Prostate gland (tissue), 2 donors: Measurements from ENCODE around the gene MRPL54. TPM values are rescaled to one million over a fixed set of nuclear protein-coding genes. Genes with fewer than 3 reads are reported as not detected.
A peak's percentile ranks its signal among the peaks of the same experiment; 100 is the strongest.

Source experiments
- DNase-seq: peaks from one replicate; pipeline ENCODE4 v3.0.0-alpha.2; 2019; ENCODE audit warnings: low spot score
- H3K27ac ChIP-seq, 2 donors: fragments of 200-600 bp; sonication (generic); 2 replicates each; pipeline ENCODE4 v1.5.1; 2017 to 2019
- H3K27me3 ChIP-seq: fragments of 200-600 bp; sonication (generic); replicated peaks from 2 replicates; pipeline ENCODE4 v1.5.1; 2019; ENCODE audit not compliant: insufficient read depth
- H3K36me3 ChIP-seq, 2 donors: fragments of 200-600 bp; sonication (generic); 1 replicate in 1 of 2; 2 replicates in 1 of 2; pipeline versions ENCODE4 v1.5.1 to v1.8.1; 2017 to 2019
- H3K4me1 ChIP-seq: fragments of 200-600 bp; sonication (generic); replicated peaks from 2 replicates; pipeline ENCODE4 v1.5.1; 2019
- H3K4me3 ChIP-seq, 2 donors: fragments of 200-600 bp; sonication (generic); 2 replicates each; pipeline ENCODE4 v1.5.1; 2017 to 2019
- H3K9me3 ChIP-seq: fragments of 200-600 bp; sonication (generic); 2 replicates; pipeline ENCODE4 v1.5.1; 2017
- POLR2A ChIP-seq: fragments of 450-650 bp; IDR thresholded peaks from one replicate; pipeline ENCODE4 v1.6.1; 2016; ENCODE audit warnings: antibody characterized with exemption, mild to moderate bottlenecking
- POLR2AphosphoS5 ChIP-seq: sonication (generic); formaldehyde crosslinking; IDR thresholded peaks from one replicate; pipeline ENCODE4 v1.6.1; 2017; ENCODE audit warnings: antibody characterized with exemption
- WGBS: methylation state at CpG from one replicate; pipeline ENCODE4 v1.1.5; 2018; 5-methylcytosine and 5-hydroxymethylcytosine counted together
- intact Hi-C: fragments of 100-400 bp; cut with DNase I; formaldehyde crosslinking; loops from one replicate; pipeline ENCODE4 v1.14.2; 2022
- total RNA-seq, 2 donors: library from RNA; depleted of rRNA; stranded (reverse); fragments of >200 nt; gene quantifications; one replicate each; pipeline ENCODE4 v1.1.0, GENCODE V29; 2016
- TF ChIP-seq, protein P1 (sequence below), 4 experiments: fragments of 200-600 bp in 2 of 4; fragments of 450-650 bp in 2 of 4; sonication (generic) in 2 of 4; IDR thresholded peaks; 1 replicate in 3 of 4; 2 replicates in 1 of 4; pipeline ENCODE4 v1.5.1; 2016 to 2019; ENCODE audit warnings: antibody characterized with exemption in 4 of 4, mild to moderate bottlenecking in 2 of 4, moderate library complexity in 2 of 4

The MRPL54 gene
- total RNA-seq, 2 donors from 2014 or later = 69.7 to 105 TPM

DNA sequence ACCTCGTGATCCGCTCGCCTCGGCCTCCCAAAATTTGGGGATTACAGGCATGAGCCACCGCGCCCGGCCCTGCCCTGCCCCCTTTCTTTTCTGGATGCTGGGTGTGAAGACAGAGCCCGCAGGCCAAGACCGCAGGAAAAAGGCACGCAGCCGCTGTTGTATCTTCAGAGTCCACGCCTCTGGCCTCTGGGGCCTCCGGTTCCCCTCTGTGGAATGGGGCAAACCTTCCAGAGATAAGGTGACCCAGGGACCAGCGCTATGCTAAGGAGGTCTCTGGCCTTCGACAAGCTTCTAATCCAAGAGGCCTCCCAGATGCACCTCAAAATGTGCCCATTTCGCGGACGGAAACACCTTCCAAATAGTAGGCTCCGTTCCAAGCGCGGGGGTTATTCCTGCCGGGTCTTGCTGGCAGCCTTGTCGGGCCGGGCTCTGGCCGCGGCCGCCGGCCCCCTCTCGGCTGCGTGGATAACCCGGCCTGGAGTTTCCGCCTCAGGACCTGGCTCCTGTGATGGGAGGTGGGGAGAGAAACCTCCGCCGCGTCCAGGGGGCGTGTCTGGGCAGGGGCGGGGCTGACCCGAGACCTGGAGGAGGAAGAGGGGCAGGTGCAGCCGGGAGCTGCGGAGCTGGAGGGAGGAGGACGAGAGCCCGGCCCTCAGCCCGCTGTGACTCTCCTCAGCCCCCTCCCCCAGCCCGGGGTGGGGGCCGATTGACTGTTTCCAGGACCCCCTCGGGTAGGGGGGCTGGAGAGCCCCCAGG, 41.2 kb upstream of the MRPL54 start:
- intact Hi-C loops = no loop called here
- H3K36me3 ChIP-seq = no peaks in the 10 kb centered on the region
- H3K27ac ChIP-seq = no peak overlapping the region
- WGBS = 18% methylated on average over 43 of the region's 46 CpGs
- H3K27me3 ChIP-seq = no peaks in the 10 kb centered on the region
- H3K4me1 ChIP-seq = peaks cover 8% of the 10 kb centered on the region
- TF ChIP-seq POLR2AphosphoS5 (peak; percentile 94), POLR2A (peak; percentile 74)
- TF ChIP-seq, protein P1, sequence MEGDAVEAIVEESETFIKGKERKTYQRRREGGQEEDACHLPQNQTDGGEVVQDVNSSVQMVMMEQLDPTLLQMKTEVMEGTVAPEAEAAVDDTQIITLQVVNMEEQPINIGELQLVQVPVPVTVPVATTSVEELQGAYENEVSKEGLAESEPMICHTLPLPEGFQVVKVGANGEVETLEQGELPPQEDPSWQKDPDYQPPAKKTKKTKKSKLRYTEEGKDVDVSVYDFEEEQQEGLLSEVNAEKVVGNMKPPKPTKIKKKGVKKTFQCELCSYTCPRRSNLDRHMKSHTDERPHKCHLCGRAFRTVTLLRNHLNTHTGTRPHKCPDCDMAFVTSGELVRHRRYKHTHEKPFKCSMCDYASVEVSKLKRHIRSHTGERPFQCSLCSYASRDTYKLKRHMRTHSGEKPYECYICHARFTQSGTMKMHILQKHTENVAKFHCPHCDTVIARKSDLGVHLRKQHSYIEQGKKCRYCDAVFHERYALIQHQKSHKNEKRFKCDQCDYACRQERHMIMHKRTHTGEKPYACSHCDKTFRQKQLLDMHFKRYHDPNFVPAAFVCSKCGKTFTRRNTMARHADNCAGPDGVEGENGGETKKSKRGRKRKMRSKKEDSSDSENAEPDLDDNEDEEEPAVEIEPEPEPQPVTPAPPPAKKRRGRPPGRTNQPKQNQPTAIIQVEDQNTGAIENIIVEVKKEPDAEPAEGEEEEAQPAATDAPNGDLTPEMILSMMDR (IDR thresholded peaks at IDR 0.05) = peak in 2 of 4 experiments; percentile 37 to 39
- H3K4me3 ChIP-seq = peak overlapping the region; percentile 14 to 27
- H3K9me3 ChIP-seq = no peaks in the 10 kb centered on the region
- peak; percentile 81 for DNase-seq

DNA sequence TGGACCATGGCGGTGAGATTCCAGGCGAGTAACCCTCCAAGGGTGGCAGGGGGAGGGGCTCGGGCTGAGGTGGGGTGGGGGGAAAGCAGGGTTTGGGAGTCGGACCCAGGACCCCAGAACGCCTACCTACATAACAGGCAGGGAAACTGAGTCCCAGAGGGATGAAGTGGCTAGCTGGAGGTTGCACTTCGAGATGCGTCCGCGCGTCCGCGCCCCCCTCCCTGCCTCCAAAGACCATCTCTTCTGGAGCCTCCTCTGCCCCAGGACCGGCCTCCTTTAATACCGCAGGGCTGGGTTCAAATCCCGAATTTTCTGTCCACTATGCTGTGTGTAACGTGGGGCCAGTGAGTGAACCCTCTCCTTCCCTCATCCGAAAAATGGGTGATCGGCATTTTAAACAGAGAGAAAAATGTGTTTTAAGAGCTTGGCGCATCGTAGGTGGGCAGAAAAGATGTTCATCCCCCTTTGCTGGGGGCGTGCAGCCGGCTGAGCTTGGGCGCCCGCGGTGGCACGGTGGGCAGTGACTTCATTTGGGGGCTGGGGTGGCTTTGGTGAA, 40.5 kb upstream of the MRPL54 start:
- H3K27ac ChIP-seq = peak overlapping the region in 1 of 2 donors; percentile 27
- no peak for DNase-seq
- H3K27me3 ChIP-seq = no peaks in the 10 kb centered on the region
- no peaks in the 10 kb centered on the region for H3K9me3 ChIP-seq
- peaks cover 8% of the 10 kb centered on the region for H3K4me1 ChIP-seq
- 2% methylated on average over 24 of the region's 26 CpGs for WGBS
- TF ChIP-seq POLR2A (no peak), POLR2AphosphoS5 (no peak)
- TF ChIP-seq, protein P1 (IDR thresholded peaks at IDR 0.05) = no peak
- peak overlapping the region; percentile 19 to 27 for H3K4me3 ChIP-seq
- H3K36me3 ChIP-seq = no peaks in the 10 kb centered on the region
- intact Hi-C loops = no loop called here

DNA sequence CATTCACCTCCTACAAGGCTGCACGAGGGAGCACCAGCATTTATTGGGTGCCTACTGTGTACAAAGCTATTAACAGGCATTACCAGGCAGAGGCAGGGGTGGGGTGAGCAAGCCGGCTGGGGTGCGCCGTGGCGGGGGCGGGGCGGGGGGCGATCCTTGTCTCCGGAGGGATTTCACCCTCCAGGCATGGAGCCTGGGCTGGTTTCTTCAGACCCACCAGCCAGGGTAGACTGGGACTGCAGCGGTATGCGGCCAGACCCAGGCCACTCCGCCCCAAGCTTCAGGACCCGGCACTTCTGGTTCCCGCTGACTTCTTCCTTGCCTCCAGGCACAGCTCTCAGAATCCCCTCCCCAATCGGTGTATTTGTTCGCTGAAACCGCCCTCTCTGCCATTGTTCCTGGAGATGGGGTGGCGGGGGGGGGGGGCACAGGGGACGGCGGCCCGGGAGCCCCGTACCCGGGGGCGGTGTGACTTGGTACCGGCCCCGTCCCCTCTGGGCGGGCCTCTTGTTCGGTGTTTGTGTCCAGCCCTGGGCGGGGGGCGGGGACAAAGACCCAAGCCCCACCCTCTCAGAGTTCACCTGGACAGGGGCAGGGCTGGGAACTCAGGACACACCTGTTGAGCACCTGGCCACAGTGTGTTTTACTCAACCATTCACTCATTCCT, 39.9 kb upstream of the MRPL54 start:
- H3K36me3 ChIP-seq = no peaks in the 10 kb centered on the region
- intact Hi-C loops = no loop called here
- peak overlapping the region; percentile 19 to 27 for H3K4me3 ChIP-seq
- 1% methylated on average over 21 of the region's 30 CpGs for WGBS
- no peaks in the 10 kb centered on the region for H3K9me3 ChIP-seq
- peaks cover 8% of the 10 kb centered on the region for H3K4me1 ChIP-seq
- TF ChIP-seq POLR2AphosphoS5 (no peak), POLR2A (no peak)
- TF ChIP-seq, protein P1 (IDR thresholded peaks at IDR 0.05) = no peak
- H3K27me3 ChIP-seq = no peaks in the 10 kb centered on the region
- peak overlapping the region in 1 of 2 donors; percentile 27 for H3K27ac ChIP-seq
- peak; percentile 31 for DNase-seq

DNA sequence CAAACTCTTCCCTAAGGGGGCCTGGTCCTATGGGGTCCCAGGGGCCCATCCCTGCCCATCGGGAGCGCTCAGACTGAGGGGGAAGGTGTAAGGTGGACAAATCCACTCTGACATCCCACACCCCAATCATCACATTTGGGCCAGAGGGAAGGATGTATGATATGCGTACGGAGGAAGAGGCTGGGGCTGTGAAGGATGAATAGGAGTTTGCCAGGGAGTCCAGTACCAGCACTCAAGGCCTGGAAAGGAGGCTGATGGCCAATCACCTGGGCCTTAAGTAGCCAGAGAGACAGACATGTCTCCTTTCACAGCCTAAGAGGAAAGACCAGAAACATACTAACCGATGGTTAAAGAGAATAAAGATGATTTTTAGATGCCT, 39.4 kb upstream of the MRPL54 start:
- Histone ChIP-seq H3K36me3 (no peaks in the 10 kb centered on the region), H3K4me1 (peaks cover 8% of the 10 kb centered on the region), H3K9me3 (no peaks in the 10 kb centered on the region), H3K4me3 (no peak overlapping the region), H3K27me3 (no peaks in the 10 kb centered on the region), H3K27ac (no peak overlapping the region)
- DNase-seq = no peak
- 81% methylated on average over 5 of the region's 5 CpGs for WGBS
- intact Hi-C loops = no loop called here
- TF ChIP-seq POLR2AphosphoS5 (no peak), POLR2A (no peak)
- TF ChIP-seq, protein P1 (IDR thresholded peaks at IDR 0.05) = no peak
